ENCODE results near the gene PPP1R7.

The PPP1R7 gene

GRCh38 chr2:241161646-241162281, 11.5 kb downstream of the PPP1R7 start:
- DNase-seq (ENCODE audit: low read depth in 2 of 2) = no peak

DNA sequence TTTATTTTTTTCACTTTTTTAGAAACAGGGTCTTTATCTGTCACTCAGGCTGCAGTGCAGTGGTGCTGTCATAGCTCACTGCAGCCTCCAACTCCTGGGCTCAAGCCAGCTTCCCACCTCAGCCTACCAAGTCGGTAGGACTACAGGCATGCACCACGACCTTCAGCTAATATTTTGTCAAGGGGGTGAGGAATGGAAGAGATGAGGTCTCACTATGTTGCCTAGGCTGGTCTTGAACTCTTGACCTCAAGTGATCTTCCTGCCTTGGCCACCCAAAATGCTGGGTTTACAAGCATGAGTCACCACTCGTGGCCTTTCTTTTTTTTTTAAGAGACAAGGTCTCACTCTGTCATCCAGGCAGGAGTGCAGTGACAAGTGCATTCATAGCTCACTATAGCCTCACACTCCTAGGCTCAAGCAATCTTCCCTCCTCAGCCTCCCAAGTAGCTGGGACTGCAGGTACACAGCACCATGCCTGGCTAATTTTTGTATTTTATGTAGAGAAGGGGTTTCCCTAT, 13.4 kb downstream of the PPP1R7 start:
- DNase-seq (ENCODE audit: low read depth in 2 of 2) = no peak

GRCh38 chr2:241168366-241168765, 18.1 kb downstream of the PPP1R7 start:
- DNase-seq (ENCODE audit: low read depth in 2 of 2) = no peak

DNA sequence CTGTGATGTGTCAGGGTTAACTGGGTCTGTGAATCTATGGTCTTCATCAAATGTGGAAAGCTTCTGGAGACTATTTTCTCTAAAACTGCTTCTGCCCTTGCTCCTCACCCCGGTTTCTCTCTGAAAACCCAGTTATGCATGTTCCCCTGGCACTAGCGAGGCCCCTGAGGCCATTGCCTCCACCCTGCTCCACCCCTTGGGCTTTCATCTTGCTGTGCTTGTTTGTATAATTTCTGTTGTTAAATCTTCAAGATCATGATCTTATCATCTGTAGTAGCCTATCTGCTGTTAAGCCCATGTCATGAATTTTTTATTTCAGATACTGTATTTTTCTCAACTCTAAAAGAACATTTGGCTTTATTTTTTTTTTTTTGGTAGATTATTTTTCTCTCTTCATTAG, 23.3 kb downstream of the PPP1R7 start:
- DNase-seq (ENCODE audit: low read depth in 2 of 2) = no peak

- no peak for DNase-seq (ENCODE audit: low read depth in 2 of 2)
Measured at GRCh38 chr2:241177526-241178334, 27.5 kb downstream of the PPP1R7 start.

DNA sequence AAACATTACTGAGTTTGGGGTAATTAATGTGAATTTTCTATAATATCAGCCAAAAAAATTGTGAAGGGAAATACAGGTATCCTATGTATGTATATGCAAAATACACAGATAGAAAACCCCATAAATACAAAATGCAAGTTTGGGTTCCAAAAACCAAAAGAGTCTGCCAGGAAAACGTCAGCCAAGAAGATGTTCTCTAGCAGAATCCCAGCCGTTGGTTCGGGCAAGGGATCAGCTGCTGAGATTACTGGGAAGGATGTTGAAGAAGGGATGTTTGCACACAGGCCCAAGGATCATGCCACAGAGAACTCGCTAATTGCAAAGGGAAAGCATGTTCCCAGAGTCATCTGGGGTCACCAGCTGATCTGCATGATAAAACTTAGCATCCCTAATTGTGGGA, 28.7 kb downstream of the PPP1R7 start:
- no peak for DNase-seq (ENCODE audit: low read depth in 2 of 2)

- DNase-seq (ENCODE audit: low read depth in 2 of 2) = no peak
Measured at GRCh38 chr2:241179899-241180298, 29.6 kb downstream of the PPP1R7 start.

GRCh38 chr2:241180495-241180894, 30.2 kb downstream of the PPP1R7 start:
- no peak for DNase-seq (ENCODE audit: low read depth in 2 of 2)

DNA sequence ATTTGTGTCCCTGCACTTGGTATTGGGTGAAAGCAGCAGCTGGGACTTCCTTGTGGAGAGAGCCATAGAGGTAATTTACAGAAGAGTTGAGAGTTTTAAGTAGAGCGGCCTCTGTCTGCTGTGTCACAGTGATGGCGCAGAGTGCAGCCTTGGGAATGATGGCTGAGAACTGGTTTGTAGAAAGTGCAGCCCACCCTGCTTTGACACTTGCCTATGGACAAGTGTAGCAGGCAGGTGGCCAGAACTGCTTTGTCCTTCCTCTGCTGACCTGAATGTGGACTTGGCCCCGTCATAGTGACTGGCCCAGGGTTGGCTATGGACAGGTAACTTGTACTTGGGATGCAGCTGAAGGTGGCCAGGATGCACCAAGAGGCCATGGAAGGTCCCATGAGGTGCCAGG, 31.9 kb downstream of the PPP1R7 start:
- DNase-seq (ENCODE audit: low read depth in 2 of 2) = no peak

DNA sequence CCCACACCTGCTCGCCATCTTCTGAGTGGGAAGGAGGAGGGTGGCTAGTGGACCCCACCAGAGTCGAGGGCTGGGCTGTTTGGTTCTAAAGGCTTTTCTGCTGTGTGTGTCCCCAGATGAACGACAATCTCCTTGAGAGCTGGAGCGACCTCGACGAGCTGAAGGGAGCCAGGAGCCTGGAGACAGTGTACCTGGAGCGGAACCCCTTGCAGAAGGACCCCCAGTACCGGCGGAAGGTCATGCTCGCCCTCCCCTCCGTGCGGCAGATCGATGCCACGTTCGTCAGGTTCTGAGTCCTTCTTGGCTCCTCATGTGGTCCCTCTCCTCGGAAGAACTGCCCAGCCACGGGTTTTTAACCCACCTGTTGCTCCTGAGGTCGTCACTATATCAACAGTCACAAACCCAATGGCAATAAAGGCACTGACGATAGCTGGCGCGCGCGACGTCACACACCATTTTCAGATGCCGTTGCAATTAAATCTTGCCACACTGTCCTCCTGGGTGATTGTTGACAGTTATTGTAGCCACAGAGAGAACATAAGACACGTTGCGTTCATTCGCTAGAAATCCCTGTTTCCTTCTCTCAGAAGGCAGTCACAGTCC, 32.4 kb downstream of the PPP1R7 start:
- no peak for DNase-seq (ENCODE audit: low read depth in 2 of 2)

DNA sequence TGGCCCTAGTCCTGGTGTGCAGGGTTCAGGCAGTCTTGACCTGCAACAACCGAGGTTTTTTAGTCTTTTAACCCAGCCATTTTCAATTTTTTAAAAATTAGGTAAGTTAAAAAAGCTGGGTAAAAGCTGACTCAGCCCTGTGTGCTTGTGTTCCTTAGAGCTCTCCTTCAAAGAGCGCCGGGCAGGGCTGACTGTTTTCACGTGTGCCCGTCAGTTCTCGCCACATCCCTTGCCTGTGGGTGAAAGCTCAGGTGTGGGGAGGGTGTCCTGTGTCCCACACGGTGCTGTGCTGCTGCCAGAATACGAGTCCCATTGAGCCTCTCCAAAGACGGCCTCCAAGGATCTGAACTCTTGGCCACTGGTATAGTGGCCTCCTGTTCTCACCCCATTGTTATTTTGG, 33.0 kb downstream of the PPP1R7 start:
- DNase-seq (ENCODE audit: low read depth in 2 of 2) = no peak

GRCh38 chr2:241184901-241185300, 34.6 kb downstream of the PPP1R7 start:
- no peak for DNase-seq (ENCODE audit: low read depth in 2 of 2)

- DNase-seq (ENCODE audit: low read depth in 2 of 2) = no peak
Measured at GRCh38 chr2:241185961-241186360, 35.7 kb downstream of the PPP1R7 start.

- no peak for DNase-seq (ENCODE audit: low read depth in 2 of 2)
Measured at GRCh38 chr2:241187101-241187917, 37.0 kb downstream of the PPP1R7 start.

GRCh38 chr2:241187918-241188234, 37.6 kb downstream of the PPP1R7 start:
- DNase-seq (ENCODE audit: low read depth in 2 of 2) = no peak

DNA sequence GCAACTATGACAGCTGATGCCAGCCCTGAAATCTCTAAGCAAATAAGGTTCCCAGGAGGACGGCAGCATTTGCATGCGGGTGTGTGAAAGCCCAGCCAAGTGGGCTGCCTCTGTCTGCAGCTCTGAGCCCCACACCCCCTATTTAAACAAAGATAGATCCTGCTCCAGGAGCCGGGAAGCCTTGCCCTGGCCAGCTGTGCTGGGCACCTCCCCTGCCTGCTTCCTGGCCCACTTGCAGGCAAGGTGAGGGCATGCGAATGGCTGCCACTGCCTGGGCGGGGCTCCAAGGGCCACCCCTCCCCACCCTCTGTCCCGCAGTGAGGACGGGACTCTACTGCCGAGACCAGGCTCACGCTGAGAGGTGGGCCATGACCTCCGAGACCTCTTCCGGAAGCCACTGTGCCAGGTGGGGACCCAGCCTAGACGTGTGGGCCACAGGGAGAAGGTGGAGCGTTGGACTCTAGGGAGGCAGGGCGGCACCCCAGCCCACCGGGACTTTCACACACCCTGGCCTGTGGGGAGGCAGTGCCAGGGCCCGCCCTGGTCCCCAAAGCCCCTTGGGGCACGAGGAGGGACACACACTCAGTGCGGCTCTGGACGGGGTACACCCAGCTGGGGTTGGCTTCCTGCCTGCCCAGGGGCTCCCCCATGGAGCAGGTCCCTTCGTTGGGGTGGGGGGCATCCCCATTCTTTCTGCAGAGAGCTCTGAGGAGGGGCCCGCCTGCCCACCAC, 38.3 kb downstream of the PPP1R7 start, which contains the start of gene ANO7:
Gene ANO7 (plus strand): TSS at position 317 of the 732 bp plus-strand sequence. CDS start 1,387 bp downstream, outside the sequence.
- DNase-seq (ENCODE audit: low read depth in 2 of 2) = no peak

- no peak for DNase-seq (ENCODE audit: low read depth in 2 of 2)
Measured at GRCh38 chr2:241189093-241189855, 39.0 kb downstream of the PPP1R7 start.

GRCh38 chr2:241189856-241190201, 39.6 kb downstream of the PPP1R7 start:
- DNase-seq (ENCODE audit: low read depth in 2 of 2) = no peak

GRCh38 chr2:241190291-241190981, 40.2 kb downstream of the PPP1R7 start:
- DNase-seq (ENCODE audit: low read depth in 2 of 2) = no peak

DNA sequence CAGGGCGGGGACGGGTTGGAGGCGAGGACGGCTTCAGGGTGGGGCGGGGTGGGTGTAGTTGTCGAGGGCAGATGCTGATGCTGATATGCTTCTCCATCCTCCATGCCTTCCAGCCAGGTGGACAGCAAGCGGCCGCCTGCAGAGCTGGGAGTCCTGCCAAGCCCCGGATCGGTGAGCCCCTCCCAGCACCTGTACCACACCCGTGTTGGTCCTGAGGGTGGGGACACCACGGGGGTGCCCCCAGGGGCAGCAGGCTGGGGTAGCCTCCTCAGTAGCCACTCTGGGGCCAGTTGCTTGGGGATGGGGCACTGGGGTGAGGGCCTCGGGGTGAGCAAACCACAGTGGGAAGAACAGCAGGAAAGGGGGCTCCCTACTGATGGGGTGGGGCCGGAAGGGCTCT, 40.8 kb downstream of the PPP1R7 start:
- DNase-seq (ENCODE audit: low read depth in 2 of 2) = no peak
